ENCODE measurements around the gene ANKS1A. TPM values are rescaled to one million over a fixed set of nuclear protein-coding genes. Genes with fewer than 3 reads are reported as not detected.

The ANKS1A gene
- total and polyA plus RNA-seq, 4 experiments from 2014 or later, result 1.2 to 15.6 (median 9.4) TPM

DNA sequence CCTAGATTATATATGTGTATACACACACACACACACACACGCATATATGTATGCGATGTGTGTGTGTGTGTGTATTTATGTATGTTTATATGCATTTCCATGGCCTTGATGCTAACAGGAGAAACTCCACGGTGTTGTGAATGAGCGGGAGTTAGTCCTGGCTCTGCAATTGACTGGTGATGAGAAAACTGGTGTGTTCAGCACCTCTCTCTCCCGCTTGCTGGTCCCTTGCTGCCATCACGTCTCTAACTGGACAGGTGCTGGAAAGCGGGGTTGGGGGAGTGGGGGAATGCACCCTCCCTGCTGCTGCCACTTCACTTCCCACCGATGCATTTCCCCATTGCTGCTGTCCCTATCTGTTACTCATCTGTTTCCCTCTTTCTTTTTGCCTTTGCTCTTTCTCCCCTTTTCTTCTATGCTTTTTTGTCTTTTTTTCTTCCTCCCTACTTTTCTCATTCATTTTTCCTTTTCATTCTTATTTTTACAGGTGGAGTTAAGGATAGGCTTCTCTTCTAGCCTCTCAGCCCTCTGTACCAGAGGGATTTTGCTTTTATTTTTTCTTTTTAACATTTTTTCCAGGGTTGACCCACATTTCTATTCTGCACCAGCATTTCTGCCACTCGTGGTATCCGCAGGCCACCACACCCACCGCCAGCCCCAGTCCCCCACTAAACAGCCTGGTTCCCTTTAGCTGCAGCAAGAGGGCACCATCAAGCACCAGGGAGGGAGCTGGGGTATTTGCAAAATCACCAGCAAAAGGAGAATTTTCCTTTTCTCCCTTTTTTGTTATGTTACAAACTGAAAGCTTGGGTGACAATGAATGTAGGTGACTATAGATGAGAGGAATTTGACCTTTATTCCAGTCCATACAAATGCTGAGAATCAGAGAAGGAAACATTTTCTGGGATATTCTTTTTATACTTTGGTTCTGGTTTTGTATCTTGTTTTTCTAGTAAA is 136.5 kb downstream of the ANKS1A start:
- H3K9me3 Mint-ChIP-seq, result no peaks in the 10 kb centered on the region
- H3K27ac ChIP-seq (ENCODE audit: low read depth, low read length), result no peak overlapping the region
- POLR2A ChIA-PET (ENCODE audit: partially characterized antibody), result no interaction called here
- H3K9me3 ChIP-seq (ENCODE audit: control insufficient read depth in 1 of 2, low read length in 2 of 2), result no peaks in the 10 kb centered on the region
- CTCF ChIA-PET (ENCODE audit: partially characterized antibody), result no interaction called here
- H3K4me3 Mint-ChIP-seq, result no peak overlapping the region
- H3K27ac Mint-ChIP-seq, result peak overlapping the region in 1 of 7 donors; percentile 14
- no peaks in the 10 kb centered on the region for H3K27me3 ChIP-seq (ENCODE audit: insufficient read depth, low read length)
- H3K36me3 Mint-ChIP-seq, result peaks cover 11 to 17% of the 10 kb centered on the region in 2 donors
- peaks cover 0 to 5% (median 2%) of the 10 kb centered on the region in 4 donors for H3K4me1 Mint-ChIP-seq
- no peak for DNase-seq
- H3K27me3 Mint-ChIP-seq, result no peaks in the 10 kb centered on the region
- no peaks in the 10 kb centered on the region for H3K4me1 ChIP-seq (ENCODE audit: insufficient read depth, low read length)
- H3K36me3 ChIP-seq (ENCODE audit: insufficient read depth, low read length), result no peaks in the 10 kb centered on the region
- H3K4me3 ChIP-seq (ENCODE audit: low read length in 2 of 2), result no peak overlapping the region
- intact Hi-C loops (cut with micrococcal nuclease), result no loop called here

DNA sequence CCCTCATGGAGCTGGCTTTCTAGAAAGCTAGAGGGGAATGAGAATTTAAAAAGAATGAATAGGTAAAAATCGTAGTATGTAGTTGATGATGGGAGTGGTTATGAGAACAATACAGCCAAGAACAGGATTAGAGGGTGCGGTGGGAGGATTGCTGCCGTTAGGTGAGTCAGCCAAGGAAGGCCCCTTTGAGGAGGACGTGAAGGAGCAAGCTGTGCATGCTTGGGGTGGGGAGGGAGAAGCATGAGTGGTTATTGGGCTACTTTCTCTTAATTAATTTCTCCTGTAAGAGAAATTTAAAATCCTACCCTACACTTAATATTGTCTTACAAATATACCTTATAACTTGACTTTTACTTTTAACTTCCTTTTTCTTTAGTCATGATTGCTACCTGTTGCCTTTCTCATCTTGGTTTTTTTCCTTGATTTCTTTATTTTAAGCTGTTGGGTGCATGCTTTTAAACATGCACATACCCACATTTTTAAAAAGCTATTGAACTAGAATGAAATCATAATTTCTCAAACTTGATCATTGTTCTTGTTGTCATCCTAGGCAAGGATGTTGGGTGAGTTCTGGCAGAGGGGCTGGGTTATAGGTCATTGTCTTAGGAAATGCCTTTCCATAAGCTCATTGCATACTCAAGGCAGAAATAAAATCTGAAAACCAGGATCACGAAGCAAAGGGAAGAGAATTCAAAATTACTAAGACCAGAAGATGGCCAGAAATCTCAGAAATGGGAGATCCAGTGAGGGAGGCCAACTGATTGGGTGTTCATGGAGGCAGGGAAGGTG is 137.6 kb downstream of the ANKS1A start:
- Mint-ChIP-seq H3K27ac (no peak overlapping the region), H3K4me1 (peaks cover 0 to 5% (median 2%) of the 10 kb centered on the region in 4 donors), H3K9me3 (no peaks in the 10 kb centered on the region), H3K27me3 (no peaks in the 10 kb centered on the region), H3K36me3 (peaks cover 16 to 21% of the 10 kb centered on the region in 2 donors), H3K4me3 (no peak overlapping the region)
- H3K4me3 ChIP-seq (ENCODE audit: low read length in 2 of 2), result no peak overlapping the region
- POLR2A ChIA-PET (ENCODE audit: partially characterized antibody), result no interaction called here
- intact Hi-C loops (cut with micrococcal nuclease), result no loop called here
- no peaks in the 10 kb centered on the region for H3K27me3 ChIP-seq (ENCODE audit: insufficient read depth, low read length)
- H3K9me3 ChIP-seq (ENCODE audit: control insufficient read depth in 1 of 2, low read length in 2 of 2), result no peaks in the 10 kb centered on the region
- no peaks in the 10 kb centered on the region for H3K36me3 ChIP-seq (ENCODE audit: insufficient read depth, low read length)
- CTCF ChIA-PET (ENCODE audit: partially characterized antibody), result interaction anchor here (1.1 kb wide), 1 partner anchor 11 kb away, joined by 3 read pairs; no protein-coding TSS in a partner anchor
- no peaks in the 10 kb centered on the region for H3K4me1 ChIP-seq (ENCODE audit: insufficient read depth, low read length)
- no peak overlapping the region for H3K27ac ChIP-seq (ENCODE audit: low read depth, low read length)
- DNase-seq, result no peak

DNA sequence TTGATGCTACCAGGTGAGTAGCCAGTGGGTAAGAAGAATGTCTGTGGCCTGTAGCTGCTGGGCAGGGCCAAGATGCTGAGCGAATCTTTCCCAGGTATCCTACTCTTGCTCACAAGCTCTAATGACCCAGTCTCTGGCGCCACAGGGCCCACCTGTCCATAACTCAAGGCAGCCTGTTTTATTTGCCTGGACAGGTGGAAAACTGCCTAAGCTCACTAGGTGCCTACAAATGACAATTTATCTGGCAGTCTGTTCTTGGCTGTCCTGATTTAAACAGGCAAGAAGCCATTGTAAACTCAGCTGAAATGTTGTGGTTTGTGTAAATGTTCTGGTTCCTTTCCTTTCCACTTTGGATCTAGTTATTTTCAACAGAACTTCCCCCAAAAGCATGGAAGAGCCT is 138.8 kb downstream of the ANKS1A start:
- no peak for DNase-seq
- Mint-ChIP-seq H3K9me3 (no peaks in the 10 kb centered on the region), H3K36me3 (peaks cover 16 to 27% of the 10 kb centered on the region in 2 donors), H3K27me3 (no peaks in the 10 kb centered on the region), H3K4me1 (peaks cover 0 to 5% (median 2%) of the 10 kb centered on the region in 4 donors), H3K4me3 (no peak overlapping the region), H3K27ac (peak overlapping the region in 1 of 7 donors; percentile 52)
- no peaks in the 10 kb centered on the region for H3K9me3 ChIP-seq (ENCODE audit: control insufficient read depth in 1 of 2, low read length in 2 of 2)
- no peaks in the 10 kb centered on the region for H3K4me1 ChIP-seq (ENCODE audit: insufficient read depth, low read length)
- CTCF ChIA-PET (ENCODE audit: partially characterized antibody), result no interaction called here
- POLR2A ChIA-PET (ENCODE audit: partially characterized antibody), result no interaction called here
- H3K4me3 ChIP-seq (ENCODE audit: low read length in 2 of 2), result no peak overlapping the region
- no peaks in the 10 kb centered on the region for H3K36me3 ChIP-seq (ENCODE audit: insufficient read depth, low read length)
- H3K27ac ChIP-seq (ENCODE audit: low read depth, low read length), result no peak overlapping the region
- intact Hi-C loops (cut with micrococcal nuclease), result no loop called here
- no peaks in the 10 kb centered on the region for H3K27me3 ChIP-seq (ENCODE audit: insufficient read depth, low read length)

DNA sequence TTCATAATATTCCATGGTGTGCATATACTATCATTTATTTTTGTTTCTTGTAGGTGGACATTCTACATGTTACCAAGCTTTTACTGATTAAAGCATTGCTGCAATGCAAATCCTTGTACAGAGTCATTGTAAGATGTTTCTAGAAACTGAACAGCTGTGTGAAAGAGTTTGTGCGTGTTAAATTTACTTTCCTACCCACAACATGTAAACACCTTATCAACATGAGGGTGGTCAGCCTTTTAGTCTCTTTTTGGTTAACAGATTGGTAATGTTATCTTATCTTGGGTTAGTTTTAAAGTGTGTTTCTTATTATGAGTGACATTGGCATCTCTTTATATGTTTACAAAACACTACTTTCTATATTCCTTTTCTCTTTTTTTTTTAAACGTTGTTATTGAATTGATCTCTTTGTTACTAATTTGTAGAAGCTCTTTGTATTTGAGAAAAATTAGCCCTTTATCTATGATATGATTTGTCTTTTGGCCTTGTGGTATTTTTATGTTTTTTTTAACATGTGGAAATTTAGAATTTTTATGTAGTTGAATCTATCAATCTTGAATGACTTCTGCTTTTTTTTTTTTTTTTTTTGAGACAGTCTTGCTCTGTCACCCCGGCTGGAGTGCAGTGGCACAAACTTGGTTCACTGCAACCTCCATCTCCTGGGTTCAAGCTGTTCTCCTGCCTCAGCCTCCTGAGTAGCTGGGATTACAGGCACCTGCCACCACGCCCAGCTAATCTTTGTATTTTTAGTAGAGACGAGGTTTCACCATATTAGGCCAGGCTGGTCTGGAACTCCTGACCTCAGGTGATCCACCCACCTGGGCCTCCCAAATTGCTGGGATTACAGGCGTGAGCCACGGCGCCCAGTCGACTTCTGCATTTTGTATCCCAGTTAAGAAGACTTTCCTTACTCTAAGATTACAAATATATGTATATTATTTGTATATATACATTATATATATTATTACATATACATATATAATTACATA is 140.0 kb downstream of the ANKS1A start:
- Mint-ChIP-seq H3K4me1 (peaks cover 0 to 5% (median 2%) of the 10 kb centered on the region in 4 donors), H3K9me3 (no peaks in the 10 kb centered on the region), H3K27ac (no peak overlapping the region), H3K4me3 (no peak overlapping the region), H3K27me3 (no peaks in the 10 kb centered on the region), H3K36me3 (peaks cover 16 to 25% of the 10 kb centered on the region in 2 donors)
- H3K9me3 ChIP-seq (ENCODE audit: control insufficient read depth in 1 of 2, low read length in 2 of 2), result no peaks in the 10 kb centered on the region
- no peaks in the 10 kb centered on the region for H3K27me3 ChIP-seq (ENCODE audit: insufficient read depth, low read length)
- no peaks in the 10 kb centered on the region for H3K4me1 ChIP-seq (ENCODE audit: insufficient read depth, low read length)
- H3K27ac ChIP-seq (ENCODE audit: low read depth, low read length), result no peak overlapping the region
- ChIA-PET POLR2A (ENCODE audit: partially characterized antibody) (interaction anchor here (1.2 kb wide), 1 partner anchor 21 kb away, joined by 3 read pairs; no protein-coding TSS in a partner anchor), CTCF (ENCODE audit: partially characterized antibody) (interaction anchor here (0.6 to 1.0 kb wide), 4 partner anchors 10 to 491 kb away, joined by 3 read pairs; no protein-coding TSS in a partner anchor)
- H3K36me3 ChIP-seq (ENCODE audit: insufficient read depth, low read length), result no peaks in the 10 kb centered on the region
- no peak for DNase-seq
- no peak overlapping the region for H3K4me3 ChIP-seq (ENCODE audit: low read length in 2 of 2)
- intact Hi-C loops (cut with micrococcal nuclease), result no loop called here

DNA sequence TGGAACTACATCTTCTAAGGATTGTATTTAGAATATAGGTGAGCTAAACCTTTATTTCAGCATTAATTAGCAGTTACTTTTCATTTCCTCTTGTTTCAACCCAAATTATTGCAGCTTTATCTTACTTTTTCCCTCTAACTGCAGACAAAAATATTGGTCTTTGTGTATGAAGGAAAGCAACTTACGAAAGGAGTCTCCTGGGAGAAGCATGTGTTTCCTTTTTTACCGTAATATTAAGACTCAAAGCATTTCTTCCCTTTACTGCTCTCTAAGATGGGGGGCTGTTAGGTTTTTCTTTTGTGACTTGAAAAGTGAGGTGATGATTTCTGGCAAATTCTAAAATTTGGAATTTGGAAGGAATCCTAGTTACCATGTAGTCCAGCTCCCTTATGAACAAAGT is 141.0 kb downstream of the ANKS1A start:
- Histone ChIP-seq H3K27ac (ENCODE audit: low read depth, low read length) (no peak overlapping the region), H3K36me3 (ENCODE audit: insufficient read depth, low read length) (no peaks in the 10 kb centered on the region), H3K4me1 (ENCODE audit: insufficient read depth, low read length) (no peaks in the 10 kb centered on the region), H3K27me3 (ENCODE audit: insufficient read depth, low read length) (no peaks in the 10 kb centered on the region), H3K9me3 (ENCODE audit: control insufficient read depth in 1 of 2, low read length in 2 of 2) (no peaks in the 10 kb centered on the region), H3K4me3 (ENCODE audit: low read length in 2 of 2) (no peak overlapping the region)
- no peak for DNase-seq
- Mint-ChIP-seq H3K9me3 (no peaks in the 10 kb centered on the region), H3K27ac (no peak overlapping the region), H3K36me3 (peaks cover 21 to 29% of the 10 kb centered on the region in 2 donors), H3K27me3 (no peaks in the 10 kb centered on the region), H3K4me3 (no peak overlapping the region), H3K4me1 (peaks cover 0 to 5% (median 2%) of the 10 kb centered on the region in 4 donors)
- ChIA-PET POLR2A (ENCODE audit: partially characterized antibody) (no interaction called here), CTCF (ENCODE audit: partially characterized antibody) (no interaction called here)
- intact Hi-C loops (cut with micrococcal nuclease), result no loop called here

DNA sequence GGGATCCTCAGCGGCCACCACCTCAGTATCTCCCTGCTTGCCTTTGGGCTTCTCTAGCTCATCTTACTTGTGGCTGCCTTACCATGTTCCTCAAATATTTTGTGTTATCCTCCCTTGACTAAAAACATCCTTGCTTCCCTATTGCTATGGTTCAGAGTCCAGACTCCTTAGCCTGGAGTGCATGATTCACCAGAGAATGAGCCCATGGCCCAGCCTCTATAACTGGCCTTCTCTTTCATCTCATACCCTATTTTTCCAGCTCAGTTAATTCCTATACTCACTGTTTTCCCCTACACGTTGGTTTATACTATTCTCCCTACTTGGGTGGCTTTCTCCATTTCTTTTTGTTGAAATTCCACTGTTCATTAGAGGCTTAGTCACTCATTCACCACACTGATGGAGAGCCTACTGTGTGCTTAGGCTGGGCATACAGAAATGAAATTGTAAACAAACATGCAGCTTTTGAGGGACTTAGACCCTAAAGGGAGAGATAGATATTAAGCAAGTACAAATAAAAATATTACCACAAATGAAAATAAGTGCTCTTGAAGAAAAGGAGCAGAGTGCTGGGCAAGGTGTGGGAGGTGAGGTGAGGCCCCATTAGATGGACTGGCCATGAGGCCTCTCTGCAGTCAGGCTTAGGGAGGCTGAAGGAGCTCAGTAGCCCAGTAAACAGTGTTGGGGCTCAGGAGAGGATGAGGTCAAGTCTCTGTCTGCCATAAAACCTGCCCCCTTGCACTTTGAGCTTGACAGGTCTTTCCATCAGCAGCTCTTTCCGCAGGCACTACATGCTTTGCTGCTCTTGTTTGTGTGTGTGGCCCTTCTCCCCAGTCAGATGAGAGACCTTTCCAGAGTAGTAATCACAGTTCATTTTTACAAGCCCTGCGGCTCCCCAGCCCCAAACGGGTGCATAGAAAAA is 142.8 kb downstream of the ANKS1A start:
- Mint-ChIP-seq H3K27me3 (no peaks in the 10 kb centered on the region), H3K9me3 (no peaks in the 10 kb centered on the region), H3K36me3 (peaks cover 23 to 28% of the 10 kb centered on the region in 2 donors), H3K4me3 (no peak overlapping the region), H3K4me1 (no peaks in the 10 kb centered on the region), H3K27ac (no peak overlapping the region)
- ChIA-PET CTCF (ENCODE audit: partially characterized antibody) (interaction anchor here (1.0 kb wide), 1 partner anchor 240 kb away, joined by 3 read pairs; the partner anchor contains the start of gene BLTP3A), POLR2A (ENCODE audit: partially characterized antibody) (no interaction called here)
- no peak overlapping the region for H3K4me3 ChIP-seq (ENCODE audit: low read length in 2 of 2)
- no peaks in the 10 kb centered on the region for H3K27me3 ChIP-seq (ENCODE audit: insufficient read depth, low read length)
- H3K4me1 ChIP-seq (ENCODE audit: insufficient read depth, low read length), result no peaks in the 10 kb centered on the region
- no peaks in the 10 kb centered on the region for H3K9me3 ChIP-seq (ENCODE audit: control insufficient read depth in 1 of 2, low read length in 2 of 2)
- no peak for DNase-seq
- no peak overlapping the region for H3K27ac ChIP-seq (ENCODE audit: low read depth, low read length)
- intact Hi-C loops (cut with micrococcal nuclease), result no loop called here
- no peaks in the 10 kb centered on the region for H3K36me3 ChIP-seq (ENCODE audit: insufficient read depth, low read length)

Measured in CD4-positive, alpha-beta memory T cell (primary cell).